ENCODE measurements around the gene WRAP73. TPM values are rescaled to one million over a fixed set of nuclear protein-coding genes. Genes with fewer than 3 reads are reported as not detected.

The WRAP73 gene
- total RNA-seq, 4 donors from 2014 or later, result 12.9 to 25.9 (median 15.7) TPM

DNA sequence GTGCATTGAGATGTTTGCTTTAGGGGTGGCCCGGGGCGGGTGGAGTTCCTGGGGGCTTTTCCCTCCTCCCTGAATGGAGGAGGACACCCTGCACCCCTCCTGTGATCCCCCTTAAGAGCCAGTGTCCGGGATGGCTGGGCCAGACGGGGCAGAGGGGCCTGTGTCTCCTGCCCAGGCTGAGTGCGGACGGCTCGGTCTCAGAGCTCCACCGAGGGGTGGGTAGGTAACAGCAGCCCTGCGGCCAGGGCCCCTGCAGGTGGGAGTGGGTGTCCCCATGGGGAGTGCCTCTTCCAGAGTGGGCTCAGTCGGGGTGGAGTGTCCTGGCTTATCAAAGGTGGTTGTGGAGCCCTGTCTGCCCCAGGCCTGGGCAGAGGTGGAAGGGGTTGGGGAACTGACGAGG is 25.5 kb upstream of the WRAP73 start:
- intact Hi-C loops (cut with DNase I), result no loop called here
- peaks cover 0 to 60% (median 0%) of the 10 kb centered on the region in 4 donors for H3K27me3 ChIP-seq
- WGBS, result 85% methylated on average over 10 of the region's 11 CpGs
- no peak for TF ChIP-seq EP300 (IDR thresholded peaks at IDR 0.05)
- no peak for TF ChIP-seq POLR2AphosphoS5 (IDR thresholded peaks at IDR 0.05)
- TF ChIP-seq POLR2A (IDR thresholded peaks at IDR 0.05; ENCODE audit: low read depth), result no peak
- no peak for TF ChIP-seq CTCF (IDR thresholded peaks at IDR 0.05)
- no peak for DNase-seq (ENCODE audit: extremely low spot score)
- H3K4me1 ChIP-seq, result peaks cover 0 to 6% (median 0%) of the 10 kb centered on the region in 4 donors
- H3K27ac ChIP-seq (replicated peaks in 1 of 4), result no peak overlapping the region
- no peaks in the 10 kb centered on the region for H3K9me3 ChIP-seq
- H3K36me3 ChIP-seq, result no peaks in the 10 kb centered on the region
- H3K4me3 ChIP-seq, result no peak overlapping the region

DNA sequence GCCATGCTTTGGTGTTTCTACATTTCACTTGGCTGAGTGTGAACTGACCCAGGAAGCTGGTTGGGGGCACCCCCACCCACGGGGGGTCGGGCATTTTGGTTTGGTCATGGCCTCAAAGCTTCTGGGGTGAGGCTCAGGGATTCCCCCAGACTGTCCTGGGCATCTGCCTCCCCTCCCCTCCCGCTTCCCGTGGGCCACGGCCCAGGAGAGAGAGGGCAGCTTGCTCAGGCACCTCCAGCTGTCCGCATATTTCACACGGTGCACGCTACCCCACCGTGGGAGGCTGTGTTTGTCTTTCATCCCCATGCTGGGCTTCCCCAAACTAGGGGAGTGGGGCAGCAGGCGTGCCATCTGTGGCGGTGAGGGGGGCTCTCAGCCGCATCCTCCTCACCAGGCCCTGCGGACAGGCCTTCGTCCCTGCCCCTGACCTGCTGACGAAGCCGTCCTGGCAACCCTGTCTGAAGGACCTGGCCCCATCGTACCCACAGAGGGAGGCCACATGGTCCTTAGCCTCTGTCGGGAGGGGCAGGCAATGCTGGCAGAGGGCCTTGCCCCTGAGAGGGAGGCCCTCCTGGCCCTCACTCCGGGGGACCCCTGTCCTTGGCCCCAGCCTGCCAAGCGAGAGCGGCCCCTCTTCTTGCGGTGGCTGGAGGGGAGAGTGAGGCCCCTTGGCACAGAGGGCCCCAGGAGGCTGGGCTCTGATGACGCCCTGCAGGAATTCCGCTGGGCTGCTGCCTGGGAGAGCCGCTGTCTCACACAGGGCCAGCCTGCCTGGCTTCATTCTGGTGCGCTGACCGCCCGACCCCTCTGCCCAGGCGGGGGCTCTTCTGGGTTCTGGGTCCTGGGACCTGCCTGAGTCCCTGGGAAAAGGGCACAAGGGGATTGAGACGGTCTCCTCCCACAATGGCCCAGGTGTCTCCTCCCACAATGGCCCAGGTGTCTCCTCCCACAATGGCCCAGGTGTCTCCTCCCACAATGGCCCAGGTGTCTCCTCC is 24.5 kb upstream of the WRAP73 start:
- Histone ChIP-seq H3K4me1 (peaks cover 0 to 6% (median 0%) of the 10 kb centered on the region in 4 donors), H3K9me3 (no peaks in the 10 kb centered on the region), H3K27me3 (peaks cover 0 to 63% (median 0%) of the 10 kb centered on the region in 4 donors), H3K36me3 (no peaks in the 10 kb centered on the region), H3K4me3 (no peak overlapping the region), H3K27ac (replicated peaks in 1 of 4) (no peak overlapping the region)
- no peak for DNase-seq (ENCODE audit: extremely low spot score)
- intact Hi-C loops (cut with DNase I), result no loop called here
- no peak for TF ChIP-seq EP300 (IDR thresholded peaks at IDR 0.05)
- no peak for TF ChIP-seq CTCF (IDR thresholded peaks at IDR 0.05)
- TF ChIP-seq POLR2A (IDR thresholded peaks at IDR 0.05; ENCODE audit: low read depth), result no peak
- TF ChIP-seq POLR2AphosphoS5 (IDR thresholded peaks at IDR 0.05), result no peak
- WGBS, result 76% methylated on average over 15 of the region's 30 CpGs

GRCh38 chr1:3673381-3674099 is 23.6 kb upstream of the WRAP73 start:
- Histone ChIP-seq H3K9me3 (no peaks in the 10 kb centered on the region), H3K27ac (replicated peaks in 1 of 4) (no peak overlapping the region), H3K36me3 (no peaks in the 10 kb centered on the region), H3K4me1 (peaks cover 6 to 7% (median 6%) of the 10 kb centered on the region in 4 donors), H3K4me3 (no peak overlapping the region), H3K27me3 (peaks cover 0 to 63% (median 0%) of the 10 kb centered on the region in 4 donors)
- 87% methylated on average over 24 of the region's 25 CpGs for WGBS
- intact Hi-C loops (cut with DNase I), result no loop called here
- DNase-seq (ENCODE audit: extremely low spot score), result no peak
- no peak for TF ChIP-seq EP300 (IDR thresholded peaks at IDR 0.05)
- no peak for TF ChIP-seq POLR2A (IDR thresholded peaks at IDR 0.05; ENCODE audit: low read depth)
- no peak for TF ChIP-seq CTCF (IDR thresholded peaks at IDR 0.05)
- no peak for TF ChIP-seq POLR2AphosphoS5 (IDR thresholded peaks at IDR 0.05)

DNA sequence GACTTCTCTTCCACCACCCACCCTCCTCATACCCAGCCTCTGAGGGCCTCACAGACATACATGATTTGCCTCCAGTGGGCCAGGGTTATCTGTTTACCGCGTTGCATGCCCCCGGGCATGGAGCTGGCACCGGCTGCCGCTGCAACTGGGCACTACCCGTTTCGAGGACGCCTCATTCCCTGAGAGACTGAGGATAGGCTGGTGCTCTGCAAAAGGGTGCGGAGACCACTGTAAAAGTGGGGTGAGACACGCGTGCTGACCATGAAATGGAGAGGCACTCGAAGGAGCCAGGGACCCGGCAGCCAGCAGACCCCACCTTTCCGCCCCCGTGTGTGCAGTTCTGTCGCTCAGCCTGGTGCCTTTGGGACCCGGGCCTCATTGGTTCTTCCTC is 23.1 kb upstream of the WRAP73 start:
- WGBS, result 79% methylated on average over 16 of the region's 17 CpGs
- H3K36me3 ChIP-seq, result no peaks in the 10 kb centered on the region
- no peak for TF ChIP-seq POLR2AphosphoS5 (IDR thresholded peaks at IDR 0.05)
- no peak for TF ChIP-seq POLR2A (IDR thresholded peaks at IDR 0.05; ENCODE audit: low read depth)
- TF ChIP-seq CTCF (IDR thresholded peaks at IDR 0.05), result no peak
- no peak for TF ChIP-seq EP300 (IDR thresholded peaks at IDR 0.05)
- peaks cover 6 to 9% (median 6%) of the 10 kb centered on the region in 4 donors for H3K4me1 ChIP-seq
- H3K27me3 ChIP-seq, result peaks cover 0 to 64% (median 0%) of the 10 kb centered on the region in 4 donors
- no peak for DNase-seq (ENCODE audit: extremely low spot score)
- intact Hi-C loops (cut with DNase I), result no loop called here
- H3K9me3 ChIP-seq, result no peaks in the 10 kb centered on the region
- H3K4me3 ChIP-seq, result no peak overlapping the region
- H3K27ac ChIP-seq (replicated peaks in 1 of 4), result no peak overlapping the region
